NCI-H446 treated with DMSO at 0.1 percent for 48 hours (cell line): ENCODE measurements around the gene MAPKAP1.
"Not testable (repeated sequence)": the region's sequence is repeated elsewhere in the genome, so short reads cannot be mapped to it uniquely, and the experiment has no call there.

ENCODE experiments used
- DNase-seq: peaks from one replicate; lab custom pipeline; 2025; lab: John Stamatoyannopoulos, UW

Gene MAPKAP1

GRCh38 chr9:125603478-125604021 lies 103.5 kb downstream of the MAPKAP1 start:
- DNase-seq, result no peak

GRCh38 chr9:125601961-125602360 lies 105.0 kb downstream of the MAPKAP1 start:
- DNase-seq, result no peak

GRCh38 chr9:125600194-125600593 lies 106.8 kb downstream of the MAPKAP1 start:
- no peak for DNase-seq

GRCh38 chr9:125594223-125594610 lies 112.8 kb downstream of the MAPKAP1 start:
- DNase-seq, result no peak

DNA sequence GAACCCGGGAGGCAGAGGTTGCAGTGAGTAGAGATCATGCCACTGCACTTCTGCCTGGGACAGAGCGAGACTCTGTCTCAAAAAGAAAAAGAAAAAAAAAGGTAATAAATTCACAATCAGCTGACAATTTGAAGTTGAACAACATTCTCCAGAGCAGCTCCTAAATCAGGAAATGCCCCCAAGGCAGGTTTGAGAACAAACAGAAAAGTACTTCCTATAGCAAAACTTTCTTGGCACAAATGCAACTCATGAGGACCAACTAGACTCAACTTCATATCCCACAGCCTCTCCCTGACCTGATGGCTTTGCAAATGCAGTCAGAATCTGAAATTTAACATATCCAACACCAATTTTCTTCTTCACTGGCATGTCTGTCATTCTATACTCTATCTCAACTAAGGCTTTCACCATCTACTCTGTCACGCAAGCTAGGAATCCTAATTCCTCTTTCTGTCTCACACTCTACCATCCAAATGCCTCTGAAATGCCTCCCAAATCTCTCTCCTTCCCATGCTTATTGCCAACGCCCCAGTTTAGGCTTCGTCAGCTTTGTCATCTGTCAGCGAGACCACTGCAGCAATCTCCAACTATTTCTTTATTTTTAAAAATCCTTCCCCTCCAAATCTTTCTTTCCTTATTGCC lies 113.3 kb downstream of the MAPKAP1 start:
- no peak for DNase-seq

DNA sequence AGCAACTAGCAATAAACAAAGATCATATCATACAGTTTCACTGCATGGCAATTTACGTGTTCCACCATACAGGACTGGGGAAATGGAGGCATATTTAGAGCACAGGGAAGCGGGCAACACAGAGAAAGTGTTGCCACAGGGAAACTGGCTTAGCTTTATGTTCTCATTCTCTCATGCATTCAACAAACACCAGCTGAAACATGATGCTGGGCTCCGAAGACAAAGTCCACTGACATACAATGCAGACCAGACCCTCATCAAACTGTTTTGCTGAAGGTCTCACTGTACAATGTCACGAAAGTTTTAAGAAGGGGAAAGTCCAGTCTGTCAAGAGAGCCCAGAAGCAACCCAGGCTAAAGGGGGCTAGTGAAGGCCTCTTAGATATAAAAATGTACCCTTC lies 115.1 kb downstream of the MAPKAP1 start:
- DNase-seq, result no peak

DNA sequence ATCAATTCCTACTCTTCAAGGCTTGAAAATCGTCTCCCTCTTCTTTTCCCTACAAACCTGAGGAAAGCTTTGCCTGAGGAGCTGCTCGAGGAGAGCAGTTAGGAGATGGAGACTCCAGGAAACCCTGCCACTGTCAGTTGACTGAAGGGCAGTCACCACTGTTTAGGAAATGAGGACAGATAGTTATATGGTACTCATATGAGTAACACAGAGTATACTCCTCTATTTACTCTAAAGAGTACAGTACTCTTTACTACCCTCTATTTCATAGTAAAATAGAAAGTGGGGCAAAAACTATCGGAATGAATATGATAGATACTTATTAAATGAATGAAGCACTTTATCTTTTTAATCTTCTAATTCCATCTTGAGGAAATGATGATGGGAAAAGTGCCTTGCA lies 115.8 kb downstream of the MAPKAP1 start:
- no peak for DNase-seq

- DNase-seq, result no peak
Measured at GRCh38 chr9:125589287-125589686, 117.7 kb downstream of the MAPKAP1 start.

GRCh38 chr9:125587819-125588460 lies 119.1 kb downstream of the MAPKAP1 start:
- no peak for DNase-seq

- DNase-seq, result no peak
Measured at GRCh38 chr9:125586172-125586511, 120.9 kb downstream of the MAPKAP1 start.

DNA sequence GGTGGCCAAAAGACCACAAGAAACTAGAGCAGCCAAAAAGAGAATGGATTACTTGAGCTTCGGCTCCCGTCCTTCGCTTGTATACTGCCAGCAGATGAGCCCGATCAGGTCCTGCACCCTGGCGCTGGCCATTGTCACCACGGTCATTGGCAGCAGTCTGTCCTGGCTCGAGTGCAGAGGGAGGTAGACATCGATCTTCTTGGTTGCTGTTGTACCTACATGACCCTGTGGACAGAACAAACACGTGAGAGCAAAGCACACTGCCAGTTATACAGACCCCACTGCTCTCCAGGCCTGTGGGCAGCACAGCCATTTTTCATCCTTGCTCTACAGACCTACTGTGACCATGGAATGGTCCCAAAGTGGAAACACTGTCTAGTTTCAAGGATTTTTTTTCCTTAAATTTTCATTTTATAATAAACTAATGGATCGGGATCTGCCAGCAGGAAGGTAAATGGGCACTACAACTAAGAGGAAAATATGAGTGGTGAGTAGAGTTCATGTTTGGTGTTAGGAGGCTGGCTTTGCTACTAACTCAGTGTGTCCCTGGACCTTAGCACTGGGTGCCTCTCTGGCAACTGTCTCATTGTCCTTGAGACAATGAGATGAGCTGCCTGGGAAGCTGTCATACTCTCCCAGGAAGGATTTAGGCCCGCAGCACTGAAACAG lies 121.4 kb downstream of the MAPKAP1 start:
- no peak for DNase-seq

GRCh38 chr9:125580701-125581286 lies 126.2 kb downstream of the MAPKAP1 start:
- no peak for DNase-seq

GRCh38 chr9:125579030-125579932 lies 127.7 kb downstream of the MAPKAP1 start:
- no peak for DNase-seq

DNA sequence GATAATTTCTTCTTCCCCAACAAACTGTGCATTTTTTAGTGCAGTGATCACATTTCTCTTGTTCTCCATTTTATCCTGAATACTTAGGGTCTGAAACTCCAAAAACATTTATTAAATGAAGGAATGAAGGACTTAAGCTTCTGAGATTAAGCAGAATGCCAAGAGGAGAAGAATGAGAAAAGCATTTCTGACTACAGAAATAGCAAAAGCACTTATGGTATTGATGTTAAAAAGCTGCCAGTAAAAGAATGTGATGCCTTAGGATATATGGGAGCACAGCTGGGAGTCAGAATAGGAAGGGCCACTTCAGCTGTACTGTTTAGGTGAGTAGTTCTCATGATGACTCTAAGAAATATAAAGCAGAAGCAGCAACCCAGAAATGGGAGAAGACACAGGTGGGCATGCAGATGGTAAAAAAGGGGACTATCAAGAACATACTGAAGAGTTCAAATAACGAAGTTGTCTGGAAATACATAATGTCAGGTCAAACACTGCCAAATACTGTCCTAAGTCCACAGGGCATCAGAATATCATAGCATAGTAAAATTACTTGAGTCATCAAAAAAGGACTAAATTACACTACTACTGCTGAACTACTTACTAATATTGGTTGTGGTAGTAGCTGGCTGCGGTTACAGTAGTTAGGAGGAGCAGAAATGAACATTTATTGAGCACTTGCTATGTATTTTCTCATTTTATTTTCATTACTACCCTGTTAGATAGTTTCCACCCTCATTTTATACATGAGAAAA lies 132.7 kb downstream of the MAPKAP1 start:
- DNase-seq, result no peak

- DNase-seq, result not testable (repeated sequence)
Measured at GRCh38 chr9:125572461-125572860, 134.5 kb downstream of the MAPKAP1 start.

- DNase-seq, result not testable (repeated sequence)
Measured at GRCh38 chr9:125571824-125572223, 135.2 kb downstream of the MAPKAP1 start.

GRCh38 chr9:125570246-125570645 lies 136.8 kb downstream of the MAPKAP1 start:
- DNase-seq, result no peak

DNA sequence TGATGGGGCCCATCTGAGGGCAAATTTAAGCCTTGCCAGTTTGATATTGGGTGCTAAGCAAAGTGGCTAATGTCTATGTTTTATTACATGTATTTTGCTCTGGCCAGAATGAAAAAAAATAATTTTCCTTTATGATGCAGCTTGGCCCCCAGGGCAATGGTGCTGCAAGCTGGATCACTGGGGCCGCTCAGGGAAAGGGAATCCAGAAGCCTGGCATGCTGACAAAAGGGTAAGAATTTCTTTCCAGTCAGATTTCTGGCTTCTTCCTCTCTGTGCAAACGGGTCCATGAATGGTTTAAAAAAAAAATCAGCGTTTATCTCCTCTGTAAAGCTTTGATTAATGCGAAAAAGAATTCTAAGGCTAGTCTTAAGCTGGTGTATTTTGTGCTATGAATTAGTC lies 138.4 kb downstream of the MAPKAP1 start:
- DNase-seq, result no peak

DNA sequence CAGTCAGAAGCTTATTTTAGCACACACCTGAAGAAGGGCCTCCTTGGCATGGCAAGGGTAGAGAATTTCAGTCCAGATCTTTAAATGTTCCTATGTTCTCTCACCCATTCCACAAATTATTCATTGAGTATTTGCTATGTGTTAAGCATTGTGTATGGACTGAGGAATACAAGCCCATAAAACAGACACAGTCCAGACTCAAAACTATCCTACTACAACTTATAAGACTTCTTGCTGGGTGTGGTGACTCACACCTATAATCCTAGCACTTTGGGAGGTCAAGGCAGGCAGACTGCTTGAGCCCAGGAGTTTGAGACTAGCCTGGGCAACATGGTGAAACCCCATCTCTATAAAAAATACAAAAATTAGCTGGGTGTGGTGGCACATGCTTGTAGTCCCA lies 141.0 kb downstream of the MAPKAP1 start:
- DNase-seq, result not testable (repeated sequence)

DNA sequence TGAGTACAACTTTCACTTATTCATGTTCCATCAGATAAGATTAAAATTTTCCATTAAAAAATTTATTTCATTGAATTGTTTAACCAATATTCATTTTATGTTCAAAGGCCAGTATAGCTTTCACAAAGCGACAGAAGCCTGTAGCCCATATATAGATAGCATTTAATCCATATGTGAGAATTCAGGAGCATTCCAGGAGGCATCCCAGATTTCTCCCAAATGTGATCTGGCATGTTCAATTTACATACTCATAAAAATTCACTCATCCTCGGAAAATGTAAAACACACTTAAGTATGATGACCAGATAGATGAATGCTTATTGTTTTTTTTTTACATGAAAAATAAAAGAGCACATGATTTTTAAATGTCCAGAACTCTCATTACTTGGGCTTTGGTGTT lies 141.9 kb downstream of the MAPKAP1 start:
- no peak for DNase-seq

DNA sequence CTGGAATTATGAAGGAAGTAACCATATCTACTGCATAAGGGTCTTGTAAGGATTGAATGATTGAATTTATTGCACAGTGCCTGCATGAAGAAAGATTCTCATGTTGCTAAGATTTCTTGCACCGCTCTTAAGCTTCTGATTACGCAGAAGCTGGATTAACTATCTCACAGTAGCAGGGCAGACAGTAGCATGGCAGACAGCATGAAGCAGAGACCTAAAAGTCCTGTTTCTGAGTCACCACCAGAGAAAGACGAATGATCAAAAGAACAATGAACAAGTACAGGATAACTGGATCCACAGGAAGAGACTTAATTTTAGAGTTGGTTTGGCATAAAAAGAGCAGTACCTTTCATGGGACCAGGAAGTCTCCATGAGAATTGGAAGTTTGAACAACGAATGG lies 142.4 kb downstream of the MAPKAP1 start:
- DNase-seq, result no peak
